ENCODE results near the gene PAX5.
"Not testable (repeated sequence)": the region's sequence is repeated elsewhere in the genome, so short reads cannot be mapped to it uniquely, and the experiment has no call there.

DNA sequence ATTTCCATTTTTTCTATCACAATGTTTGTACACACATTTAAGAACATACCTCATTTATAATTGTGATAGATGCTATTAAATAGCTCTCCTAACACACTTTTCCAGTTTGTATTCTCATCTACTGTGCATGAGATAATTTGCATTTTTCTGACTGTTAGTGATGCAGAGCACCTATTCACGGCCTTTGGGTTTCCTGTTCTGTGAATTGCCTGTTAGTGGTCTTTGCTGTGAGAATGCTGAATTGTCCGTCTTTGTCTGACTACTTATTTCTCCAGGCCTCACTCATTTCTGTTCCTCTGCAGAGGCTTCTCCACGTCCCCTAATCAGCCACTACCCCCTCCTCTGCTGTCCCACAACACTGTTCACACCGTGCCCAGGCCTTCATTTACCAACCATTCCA lies 40.7 kb upstream of the PAX5 start:
- TF ChIP-seq, protein P1, sequence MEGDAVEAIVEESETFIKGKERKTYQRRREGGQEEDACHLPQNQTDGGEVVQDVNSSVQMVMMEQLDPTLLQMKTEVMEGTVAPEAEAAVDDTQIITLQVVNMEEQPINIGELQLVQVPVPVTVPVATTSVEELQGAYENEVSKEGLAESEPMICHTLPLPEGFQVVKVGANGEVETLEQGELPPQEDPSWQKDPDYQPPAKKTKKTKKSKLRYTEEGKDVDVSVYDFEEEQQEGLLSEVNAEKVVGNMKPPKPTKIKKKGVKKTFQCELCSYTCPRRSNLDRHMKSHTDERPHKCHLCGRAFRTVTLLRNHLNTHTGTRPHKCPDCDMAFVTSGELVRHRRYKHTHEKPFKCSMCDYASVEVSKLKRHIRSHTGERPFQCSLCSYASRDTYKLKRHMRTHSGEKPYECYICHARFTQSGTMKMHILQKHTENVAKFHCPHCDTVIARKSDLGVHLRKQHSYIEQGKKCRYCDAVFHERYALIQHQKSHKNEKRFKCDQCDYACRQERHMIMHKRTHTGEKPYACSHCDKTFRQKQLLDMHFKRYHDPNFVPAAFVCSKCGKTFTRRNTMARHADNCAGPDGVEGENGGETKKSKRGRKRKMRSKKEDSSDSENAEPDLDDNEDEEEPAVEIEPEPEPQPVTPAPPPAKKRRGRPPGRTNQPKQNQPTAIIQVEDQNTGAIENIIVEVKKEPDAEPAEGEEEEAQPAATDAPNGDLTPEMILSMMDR (IDR thresholded peaks at IDR 0.05) = not testable (repeated sequence)
- TF ChIP-seq POLR2A (IDR thresholded peaks at IDR 0.05) = not testable (repeated sequence)
